PC-9 (cell line): ENCODE data around the gene AHNAK. TPM values are rescaled to one million over a fixed set of nuclear protein-coding genes. Genes with fewer than 3 reads are reported as not detected.

ENCODE experiments used
- BruUV-seq: library from RNA; stranded (reverse); fragments of 400-500 nt; replicated peaks from 2 replicates; lab custom pipeline; 2021; lab: Mats Ljungman, UMichigan
- CTCF ChIA-PET: fragments of 300-600 bp; sonication (Branson Sonifier 250); formaldehyde crosslinking; loops from one replicate; lab custom pipeline; 2022; ENCODE audit warnings: antibody characterized with exemption; lab: Charles Lee
- POLR2A ChIA-PET: fragments of 300-600 bp; sonication (Branson Sonifier 250); formaldehyde crosslinking; loops from one replicate; lab custom pipeline; 2022; ENCODE audit warnings: antibody characterized with exemption; ENCODE audit not compliant: unreplicated experiment; lab: Charles Lee
- DNase-seq, 2 experiments: peaks; one replicate each; pipeline versions ENCODE4 v3.0.0 to v3.0.0-alpha.2; 2015 to 2022; ENCODE audit warnings: mixed read lengths in 1 of 2
- H2AFZ ChIP-seq: fragments of 200-600 bp; sonication (generic); 2 replicates; pipeline ENCODE4 v1.8.1; 2017; ENCODE audit warnings: antibody characterized with exemption
- H3F3A ChIP-seq: fragments of 200-600 bp; sonication (generic); 2 replicates; pipeline ENCODE4 v1.8.1; 2017; ENCODE audit warnings: antibody characterized with exemption, mild to moderate bottlenecking, low read depth; ENCODE audit not compliant: insufficient read depth
- H3K27ac ChIP-seq: fragments of 200-600 bp; sonication (generic); 2 replicates; pipeline ENCODE4 v1.6.1; 2016; ENCODE audit warnings: mixed run types
- H3K27me3 ChIP-seq: fragments of 200-600 bp; sonication (generic); 2 replicates; pipeline ENCODE4 v1.6.1; 2016; ENCODE audit warnings: low read depth, mixed run types; ENCODE audit not compliant: insufficient read depth
- H3K36me3 ChIP-seq: fragments of 200-600 bp; sonication (generic); 2 replicates; pipeline ENCODE4 v1.6.1; 2016; ENCODE audit warnings: low read depth, mixed run types
- H3K4me1 ChIP-seq: fragments of 200-600 bp; sonication (generic); replicated peaks from 2 replicates; pipeline ENCODE4 v1.6.1; 2016; ENCODE audit warnings: mixed run types; ENCODE audit not compliant: insufficient read depth
- H3K4me2 ChIP-seq: fragments of 200-600 bp; sonication (generic); 2 replicates; pipeline ENCODE4 v1.6.1; 2017; ENCODE audit warnings: mixed run types
- H3K4me3 ChIP-seq: fragments of 200-600 bp; sonication (generic); 2 replicates; pipeline ENCODE4 v1.6.1; 2016; ENCODE audit warnings: mixed run types
- H3K79me2 ChIP-seq: fragments of 200-600 bp; sonication (generic); 2 replicates; pipeline ENCODE4 v1.6.1; 2017; ENCODE audit warnings: low read depth, mixed run types
- H3K9me2 ChIP-seq: fragments of 200-600 bp; sonication (generic); 2 replicates; pipeline ENCODE4 v1.8.1; 2017; ENCODE audit warnings: mild to moderate bottlenecking; ENCODE audit not compliant: insufficient read depth
- H3K9me3 ChIP-seq: fragments of 200-600 bp; sonication (generic); 2 replicates; pipeline ENCODE4 v1.8.1; 2016; ENCODE audit warnings: low read depth; ENCODE audit not compliant: insufficient read depth
- H4K20me1 ChIP-seq: fragments of 200-600 bp; sonication (generic); 2 replicates; pipeline ENCODE4 v1.8.1; 2017; ENCODE audit not compliant: insufficient read depth
- CTCF ChIP-seq: fragments of 200-600 bp; sonication (generic); conservative IDR thresholded peaks from 2 replicates; pipeline ENCODE4 v1.6.1; 2017; ENCODE audit warnings: mixed run types, antibody characterized with exemption, mild to moderate bottlenecking, moderate library complexity
- EZH2 ChIP-seq: fragments of 200-600 bp; sonication (generic); IDR thresholded peaks from 2 replicates; pipeline ENCODE4 v1.8.0; 2017; ENCODE audit warnings: antibody characterized with exemption, low read depth
- intact Hi-C: fragments of 100-400 bp; cut with micrococcal nuclease; formaldehyde crosslinking; loops from one replicate; pipeline ENCODE4 v1.10.0; 2022; ENCODE audit not compliant: unreplicated experiment
- total RNA-seq: library from RNA; stranded (reverse); gene quantifications from 2 replicates; pipeline ENCODE4 v1.2.3, GENCODE V29; 2021

Gene AHNAK
- total RNA-seq, 1 experiment from 2014 or later: 632 TPM

- intact Hi-C loops: no loop called here
- no peaks in the 10 kb centered on the region for H4K20me1 ChIP-seq
- H3K9me3 ChIP-seq: no peaks in the 10 kb centered on the region
- no peaks in the 10 kb centered on the region for H3K36me3 ChIP-seq
- TF ChIP-seq CTCF: no peak
- no peak for TF ChIP-seq EZH2
- BruUV-seq: no TSS peak
- CTCF ChIA-PET: no interaction called here
- POLR2A ChIA-PET: no interaction called here
- H3K4me3 ChIP-seq: no peak overlapping the region
- H2AFZ ChIP-seq: no peak overlapping the region
- no peak overlapping the region for H3K4me2 ChIP-seq
- H3K27me3 ChIP-seq: no peaks in the 10 kb centered on the region
- no peak for DNase-seq
- H3K27ac ChIP-seq: no peak overlapping the region
- H3K9me2 ChIP-seq: no peaks in the 10 kb centered on the region
- H3K4me1 ChIP-seq: peaks cover 58% of the 10 kb centered on the region
- peaks cover 62% of the 10 kb centered on the region for H3F3A ChIP-seq
- H3K79me2 ChIP-seq: no peaks in the 10 kb centered on the region
Observed at GRCh38 chr11:62477927-62478326, 68.7 kb downstream of the AHNAK start.

- DNase-seq: peak; percentile 68 to 88
- Histone ChIP-seq H3K4me3 (peak overlapping the region; percentile 1; the same call in 1 of the 2 replicates), H3K4me2 (peak overlapping the region; percentile 66), H3K79me2 (no peaks in the 10 kb centered on the region), H3K9me3 (no peaks in the 10 kb centered on the region), H3K4me1 (peaks cover 39% of the 10 kb centered on the region), H4K20me1 (no peaks in the 10 kb centered on the region), H3K27me3 (no peaks in the 10 kb centered on the region), H2AFZ (0 out of 2 replicates have a peak overlapping the region, but pooled peaks have one; percentile 14), H3F3A (peaks cover 52% of the 10 kb centered on the region), H3K36me3 (no peaks in the 10 kb centered on the region), H3K9me2 (no peaks in the 10 kb centered on the region), H3K27ac (peak overlapping the region; percentile 93)
- intact Hi-C loops: no loop called here
- BruUV-seq: no TSS peak
- ChIA-PET CTCF (no interaction called here), POLR2A (no interaction called here)
- no peak for TF ChIP-seq CTCF
- no peak for TF ChIP-seq EZH2
Observed at GRCh38 chr11:62472063-62472884, 74.3 kb downstream of the AHNAK start.

- Histone ChIP-seq H3K9me2 (no peaks in the 10 kb centered on the region), H3K79me2 (no peaks in the 10 kb centered on the region), H3K27ac (peak overlapping the region; percentile 93), H3F3A (peaks cover 46% of the 10 kb centered on the region), H4K20me1 (no peaks in the 10 kb centered on the region), H3K36me3 (no peaks in the 10 kb centered on the region), H3K4me2 (peak overlapping the region; percentile 66), H3K27me3 (no peaks in the 10 kb centered on the region), H3K4me1 (peaks cover 39% of the 10 kb centered on the region), H3K9me3 (no peaks in the 10 kb centered on the region), H3K4me3 (no peak overlapping the region), H2AFZ (no peak overlapping the region)
- BruUV-seq: no TSS peak
- CTCF ChIA-PET: no interaction called here
- POLR2A ChIA-PET: no interaction called here
- intact Hi-C loops: no loop called here
- DNase-seq: no peak
- TF ChIP-seq CTCF (no peak), EZH2 (no peak)
Observed at GRCh38 chr11:62471603-62472002, 75.0 kb downstream of the AHNAK start.
